ENCODE data around the gene SLC16A7.
"Not testable (repeated sequence)": the region's sequence is repeated elsewhere in the genome, so short reads cannot be mapped to it uniquely, and the experiment has no call there.

SLC16A7 gene

GRCh38 chr12:59710964-59711363 lies 115.1 kb downstream of the SLC16A7 start:
- no peak for TF ChIP-seq GATA1 (IDR thresholded peaks at IDR 0.05; ENCODE audit: low read depth, low read length)
- TF ChIP-seq POLR2A (IDR thresholded peaks at IDR 0.05; ENCODE audit: low read length), result no peak
- no peak for DNase-seq

- no peak for DNase-seq
- TF ChIP-seq GATA1 (IDR thresholded peaks at IDR 0.05; ENCODE audit: low read depth, low read length) (no peak), POLR2A (IDR thresholded peaks at IDR 0.05; ENCODE audit: low read length) (no peak)
Measured at GRCh38 chr12:59715434-59715833, 119.6 kb downstream of the SLC16A7 start.

- TF ChIP-seq POLR2A (IDR thresholded peaks at IDR 0.05; ENCODE audit: low read length) (no peak), GATA1 (IDR thresholded peaks at IDR 0.05; ENCODE audit: low read depth, low read length) (no peak)
Measured at GRCh38 chr12:59716043-59716442, 120.2 kb downstream of the SLC16A7 start.

DNA sequence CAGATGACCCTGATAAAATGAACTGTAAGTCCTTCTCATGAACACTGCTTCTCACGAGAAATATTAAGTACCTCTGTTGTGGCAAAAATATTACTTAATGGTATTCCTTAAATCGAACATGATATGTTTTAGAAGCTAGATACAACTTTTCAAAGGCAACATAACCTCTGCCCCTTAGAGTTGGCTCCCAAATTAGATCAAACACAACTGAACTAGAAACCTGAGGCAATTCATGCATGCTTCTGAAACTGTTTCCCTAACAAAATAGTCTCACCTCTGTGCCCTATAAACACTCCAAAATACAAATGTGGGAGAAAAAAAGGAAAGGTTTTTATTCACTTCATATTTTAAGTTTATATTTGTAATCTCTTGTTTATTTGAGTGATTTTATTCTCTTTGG lies 121.6 kb downstream of the SLC16A7 start:
- TF ChIP-seq POLR2A (IDR thresholded peaks at IDR 0.05; ENCODE audit: low read length), result no peak
- TF ChIP-seq GATA1 (IDR thresholded peaks at IDR 0.05; ENCODE audit: low read depth, low read length), result no peak
- DNase-seq, result peak in 1 of 2 experiments; percentile 22

More at GRCh38 chr12:59716043-59716442, 120.2 kb downstream of the SLC16A7 start:
- DNase-seq, result no peak

DNA sequence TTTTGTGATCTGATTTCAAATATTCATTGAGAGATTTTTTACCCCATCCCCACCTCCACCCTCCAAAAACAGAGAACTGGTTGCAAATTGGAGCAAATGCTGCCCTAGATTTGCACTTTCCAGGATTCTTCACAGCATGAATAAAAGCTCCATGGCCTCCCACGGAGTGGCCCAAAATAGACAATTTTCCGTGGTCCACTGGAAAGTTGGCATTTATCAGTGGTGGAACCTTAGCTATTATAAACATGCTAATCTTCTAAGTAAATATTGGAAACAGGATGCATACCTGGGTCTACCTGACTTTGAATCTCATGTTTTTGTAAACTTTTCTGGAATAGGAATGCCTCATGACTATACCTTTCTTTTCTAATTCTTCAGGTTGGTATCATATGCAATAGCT lies 123.9 kb downstream of the SLC16A7 start:
- DNase-seq, result no peak
- TF ChIP-seq POLR2A (IDR thresholded peaks at IDR 0.05; ENCODE audit: low read length) (no peak), GATA1 (IDR thresholded peaks at IDR 0.05; ENCODE audit: low read depth, low read length) (no peak)

DNA sequence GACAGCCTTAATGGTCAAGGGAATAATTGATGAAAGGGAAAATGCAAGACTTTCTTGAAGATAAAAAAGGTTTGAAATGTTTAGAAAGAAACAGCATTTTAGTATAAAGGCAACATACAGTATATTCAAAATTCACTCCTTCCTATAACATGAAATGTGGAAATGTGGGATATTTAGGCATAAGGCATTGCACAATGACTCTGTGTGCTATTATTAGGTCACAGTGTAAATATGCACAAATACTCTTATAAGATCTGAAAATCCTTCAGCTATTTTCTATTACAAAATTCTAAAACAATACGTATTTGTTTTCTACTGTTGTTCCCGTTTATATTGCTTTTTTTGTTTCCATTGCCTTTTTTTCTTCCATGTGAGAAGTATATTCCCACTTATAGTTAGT lies 127.7 kb downstream of the SLC16A7 start:
- TF ChIP-seq POLR2A (IDR thresholded peaks at IDR 0.05; ENCODE audit: low read length), result no peak
- TF ChIP-seq GATA1 (IDR thresholded peaks at IDR 0.05; ENCODE audit: low read depth, low read length), result no peak
- no peak for DNase-seq

DNA sequence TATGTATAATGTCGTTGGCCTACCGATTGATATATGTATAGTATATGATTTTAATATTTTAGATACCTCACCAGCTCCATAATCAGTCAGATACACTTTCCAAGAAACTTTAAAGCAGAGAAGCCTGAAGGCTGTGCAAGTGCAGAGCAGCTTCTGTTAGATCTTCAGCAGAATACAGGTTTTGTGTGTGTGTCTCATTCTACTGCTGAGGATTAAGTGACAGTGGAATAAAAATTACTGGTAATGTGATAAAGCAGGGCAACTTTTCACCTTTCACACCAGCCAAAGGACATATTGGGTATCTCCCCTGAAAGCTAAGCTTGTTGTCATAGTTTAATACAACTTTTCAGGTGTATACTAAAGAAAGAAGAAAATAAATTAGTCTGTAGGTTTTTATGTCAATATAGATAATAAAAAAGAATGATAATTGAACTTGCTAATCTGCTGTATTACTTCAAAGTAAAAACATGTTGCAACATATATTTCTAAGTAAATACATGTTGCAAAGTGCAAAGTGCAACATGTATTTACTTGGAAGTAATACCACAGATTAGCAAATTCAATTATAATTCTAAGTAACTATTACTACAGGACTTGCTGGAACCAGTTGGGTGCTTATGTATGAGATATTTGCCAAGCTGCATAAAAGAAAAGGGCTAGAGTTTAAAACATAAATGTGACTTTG lies 128.3 kb downstream of the SLC16A7 start:
- TF ChIP-seq GATA1 (IDR thresholded peaks at IDR 0.05; ENCODE audit: low read depth, low read length) (no peak), POLR2A (IDR thresholded peaks at IDR 0.05; ENCODE audit: low read length) (no peak)
- DNase-seq, result no peak

GRCh38 chr12:59733200-59733599 lies 137.4 kb downstream of the SLC16A7 start:
- no peak for DNase-seq
- TF ChIP-seq POLR2A (IDR thresholded peaks at IDR 0.05; ENCODE audit: low read length) (no peak), GATA1 (IDR thresholded peaks at IDR 0.05; ENCODE audit: low read depth, low read length) (no peak)

GRCh38 chr12:59734371-59734770 lies 138.5 kb downstream of the SLC16A7 start:
- DNase-seq, result no peak
- TF ChIP-seq POLR2A (IDR thresholded peaks at IDR 0.05; ENCODE audit: low read length), result no peak
- TF ChIP-seq GATA1 (IDR thresholded peaks at IDR 0.05; ENCODE audit: low read depth, low read length), result no peak

DNA sequence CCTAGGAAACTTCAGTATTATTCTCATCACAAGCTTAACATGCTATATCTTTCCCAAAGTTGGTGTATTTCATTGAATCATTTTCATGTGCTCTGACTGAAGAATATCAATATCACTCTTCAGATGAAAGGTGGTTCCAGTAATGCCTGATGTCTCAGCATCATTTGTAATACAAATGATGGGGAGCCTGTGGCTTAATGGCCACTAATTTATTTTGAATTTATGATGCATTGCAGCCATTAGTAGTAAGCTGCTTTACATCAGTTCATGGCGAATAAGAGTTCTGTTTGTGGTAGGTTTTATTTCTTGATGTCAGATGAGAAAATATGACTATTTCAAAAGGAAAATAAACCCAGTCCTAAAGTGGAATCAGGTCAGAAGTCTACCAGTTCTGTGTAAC lies 139.4 kb downstream of the SLC16A7 start:
- no peak for DNase-seq
- TF ChIP-seq POLR2A (IDR thresholded peaks at IDR 0.05; ENCODE audit: low read length) (no peak), GATA1 (IDR thresholded peaks at IDR 0.05; ENCODE audit: low read depth, low read length) (no peak)

- DNase-seq, result peak in 1 of 2 experiments; percentile 51
- TF ChIP-seq GATA1 (IDR thresholded peaks at IDR 0.05; ENCODE audit: low read depth, low read length), result no peak
- no peak for TF ChIP-seq POLR2A (IDR thresholded peaks at IDR 0.05; ENCODE audit: low read length)
Measured at GRCh38 chr12:59736359-59736758, 140.5 kb downstream of the SLC16A7 start.

- peak; percentile 17 for TF ChIP-seq GATA1 (IDR thresholded peaks at IDR 0.05; ENCODE audit: low read depth, low read length)
- no peak for TF ChIP-seq POLR2A (IDR thresholded peaks at IDR 0.05; ENCODE audit: low read length)
- DNase-seq, result peak; percentile 55 to 83
Measured at GRCh38 chr12:59736786-59737185, 141.0 kb downstream of the SLC16A7 start.

DNA sequence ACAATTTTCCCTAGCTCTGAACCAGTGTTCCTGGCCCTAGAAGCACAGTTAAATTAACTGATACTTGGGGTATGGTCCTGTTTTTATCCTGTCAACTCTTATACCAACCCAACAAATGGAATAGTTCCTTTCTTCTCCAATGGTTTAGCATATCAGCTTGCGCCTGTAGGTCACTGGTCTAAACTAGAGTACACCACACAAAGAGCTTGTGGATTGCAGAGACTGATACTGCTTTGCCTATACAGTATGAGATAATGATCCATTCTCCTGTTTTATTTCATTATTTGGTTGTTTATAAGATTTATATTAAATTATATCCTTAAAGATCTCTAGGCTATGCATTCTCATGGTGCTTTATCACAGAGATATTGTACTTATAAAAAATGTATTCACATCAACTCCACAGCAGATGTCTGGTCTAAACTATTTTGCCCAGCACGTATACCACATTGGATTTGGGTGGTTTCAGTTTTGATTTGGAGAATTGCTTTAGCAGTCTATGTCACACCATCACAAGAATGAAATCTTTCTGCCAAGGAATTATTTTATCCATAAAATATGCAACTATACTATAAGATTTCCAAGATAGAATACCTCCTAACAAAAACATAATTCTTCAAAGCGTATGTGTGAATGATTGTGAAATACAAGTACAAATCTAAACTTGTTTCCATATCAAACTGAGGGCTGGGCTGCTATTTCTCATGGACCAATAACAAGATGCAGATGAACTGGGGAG lies 142.1 kb downstream of the SLC16A7 start:
- no peak for DNase-seq
- TF ChIP-seq POLR2A (IDR thresholded peaks at IDR 0.05; ENCODE audit: low read length), result no peak
- TF ChIP-seq GATA1 (IDR thresholded peaks at IDR 0.05; ENCODE audit: low read depth, low read length), result no peak

DNA sequence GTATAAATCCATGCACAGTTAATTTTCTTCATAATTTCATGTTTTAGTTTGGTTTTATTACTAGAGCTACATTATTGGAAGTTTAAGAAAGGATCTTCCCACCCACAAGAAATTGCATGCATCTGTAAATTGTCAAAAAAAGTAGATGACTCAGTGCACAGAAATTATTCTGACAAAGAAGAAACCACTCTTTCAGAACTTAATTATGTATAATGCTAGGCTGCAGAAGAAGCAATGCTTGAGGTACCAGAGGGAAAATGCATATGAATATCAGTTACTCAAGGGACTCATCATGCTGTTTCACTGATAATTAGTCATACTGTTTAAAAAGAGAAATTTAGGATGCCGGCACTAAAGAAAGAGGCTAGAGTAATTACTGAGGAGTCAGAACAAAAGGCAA lies 147.0 kb downstream of the SLC16A7 start:
- TF ChIP-seq POLR2A (IDR thresholded peaks at IDR 0.05; ENCODE audit: low read length) (no peak), GATA1 (IDR thresholded peaks at IDR 0.05; ENCODE audit: low read depth, low read length) (no peak)
- no peak for DNase-seq

DNA sequence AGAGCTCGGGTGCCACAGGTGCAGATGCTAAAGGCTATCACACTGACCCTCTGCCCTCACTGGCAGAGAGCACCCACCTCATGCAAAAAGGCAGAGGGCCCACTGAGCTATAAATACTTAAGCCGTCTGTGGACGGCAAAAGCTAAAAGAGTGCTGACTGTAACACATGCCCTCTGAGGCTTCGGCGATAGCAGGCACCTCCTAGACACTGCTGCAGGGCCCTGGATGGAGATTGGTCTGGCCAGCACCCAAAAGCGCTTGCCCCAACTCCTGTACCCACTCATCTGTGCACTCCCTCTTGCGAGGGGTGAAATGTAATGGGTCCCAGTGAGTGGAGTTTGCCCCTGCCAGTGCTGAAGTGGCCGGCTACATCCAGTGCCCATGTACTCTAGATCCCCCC lies 148.7 kb downstream of the SLC16A7 start:
- no peak for DNase-seq
- no peak for TF ChIP-seq POLR2A (IDR thresholded peaks at IDR 0.05; ENCODE audit: low read length)
- no peak for TF ChIP-seq GATA1 (IDR thresholded peaks at IDR 0.05; ENCODE audit: low read depth, low read length)

DNA sequence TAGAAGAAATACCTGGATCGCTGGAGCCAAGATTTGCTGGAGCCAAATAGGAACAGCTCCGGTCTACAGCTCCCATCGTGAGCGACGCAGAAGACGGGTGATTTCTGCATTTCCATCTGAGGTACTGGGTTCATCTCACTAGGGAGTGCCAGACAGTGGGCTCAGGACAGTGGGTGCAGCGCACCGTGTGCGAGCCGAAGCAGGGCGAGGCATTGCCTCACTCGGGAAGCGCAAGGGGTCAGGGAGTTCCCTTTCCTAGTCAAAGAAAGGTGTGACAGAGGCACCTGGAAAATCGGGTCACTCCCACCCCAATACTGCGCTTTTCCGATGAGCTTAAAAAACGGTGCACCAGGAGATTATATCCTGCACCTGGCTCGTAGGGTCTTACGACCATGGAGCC lies 155.3 kb downstream of the SLC16A7 start:
- DNase-seq, result not testable (repeated sequence)

Data from erythroblast (primary cell).